GM12874 (cell line): ENCODE measurements around the gene TP53AIP1.

ENCODE experiments used
- TF ChIP-seq, protein P1 (sequence below): IDR thresholded peaks from 2 replicates; pipeline ENCODE4 v1.5.1; 2011; ENCODE audit warnings: low read depth, mild to moderate bottlenecking, control low read depth, low read length, moderate library complexity; ENCODE audit not compliant: insufficient read depth

The TP53AIP1 gene

DNA sequence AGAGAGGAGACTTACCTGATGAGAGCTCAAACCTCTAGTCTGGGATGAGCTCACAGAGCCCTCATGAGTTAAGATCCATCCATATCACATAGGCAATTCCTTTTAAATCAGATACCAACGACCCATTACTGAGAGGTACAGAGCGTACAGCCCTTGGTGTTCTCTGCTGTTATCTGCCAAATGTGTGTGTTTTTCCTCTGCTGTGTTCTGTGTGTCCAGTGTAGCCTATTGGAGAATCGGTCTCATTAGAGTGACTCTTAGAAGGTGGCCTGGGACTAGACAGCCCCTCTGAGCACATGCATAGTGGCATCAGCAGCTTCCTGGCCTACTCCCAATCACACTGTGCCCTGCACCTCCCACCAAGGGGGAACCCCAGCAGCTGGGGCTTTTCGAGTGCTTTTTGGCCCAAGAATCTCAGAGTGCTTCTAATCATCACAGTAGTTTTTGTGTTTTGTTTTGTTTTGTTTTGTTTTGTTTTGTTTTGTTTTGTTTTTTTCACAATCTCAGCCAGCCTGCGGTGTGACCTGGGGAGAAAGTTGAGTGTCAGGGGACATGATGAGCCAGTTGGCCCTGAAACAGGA lies 25.4 kb downstream of the TP53AIP1 start:
- TF ChIP-seq, protein P1, sequence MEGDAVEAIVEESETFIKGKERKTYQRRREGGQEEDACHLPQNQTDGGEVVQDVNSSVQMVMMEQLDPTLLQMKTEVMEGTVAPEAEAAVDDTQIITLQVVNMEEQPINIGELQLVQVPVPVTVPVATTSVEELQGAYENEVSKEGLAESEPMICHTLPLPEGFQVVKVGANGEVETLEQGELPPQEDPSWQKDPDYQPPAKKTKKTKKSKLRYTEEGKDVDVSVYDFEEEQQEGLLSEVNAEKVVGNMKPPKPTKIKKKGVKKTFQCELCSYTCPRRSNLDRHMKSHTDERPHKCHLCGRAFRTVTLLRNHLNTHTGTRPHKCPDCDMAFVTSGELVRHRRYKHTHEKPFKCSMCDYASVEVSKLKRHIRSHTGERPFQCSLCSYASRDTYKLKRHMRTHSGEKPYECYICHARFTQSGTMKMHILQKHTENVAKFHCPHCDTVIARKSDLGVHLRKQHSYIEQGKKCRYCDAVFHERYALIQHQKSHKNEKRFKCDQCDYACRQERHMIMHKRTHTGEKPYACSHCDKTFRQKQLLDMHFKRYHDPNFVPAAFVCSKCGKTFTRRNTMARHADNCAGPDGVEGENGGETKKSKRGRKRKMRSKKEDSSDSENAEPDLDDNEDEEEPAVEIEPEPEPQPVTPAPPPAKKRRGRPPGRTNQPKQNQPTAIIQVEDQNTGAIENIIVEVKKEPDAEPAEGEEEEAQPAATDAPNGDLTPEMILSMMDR, result no peak

DNA sequence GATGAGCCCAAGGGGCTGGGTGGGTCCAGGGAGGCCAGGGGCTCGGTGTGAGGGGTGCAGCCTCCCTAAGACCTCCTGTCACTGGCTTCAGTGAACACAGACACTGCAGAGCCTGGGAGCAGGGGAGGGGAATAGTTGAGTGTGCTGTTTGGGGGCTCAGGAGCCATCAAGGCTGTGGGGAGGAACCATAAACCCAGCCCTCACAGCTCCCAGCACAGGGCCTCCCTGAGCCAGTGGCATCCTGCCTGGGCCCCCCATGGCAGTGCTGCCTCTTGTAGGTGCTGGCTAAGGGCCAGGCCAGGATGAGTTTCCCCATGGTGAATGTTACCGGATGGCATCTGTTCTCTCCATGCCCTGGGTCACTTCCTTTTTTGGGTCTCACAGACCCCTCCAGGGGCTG lies 26.0 kb downstream of the TP53AIP1 start:
- TF ChIP-seq, protein P1, result no peak

DNA sequence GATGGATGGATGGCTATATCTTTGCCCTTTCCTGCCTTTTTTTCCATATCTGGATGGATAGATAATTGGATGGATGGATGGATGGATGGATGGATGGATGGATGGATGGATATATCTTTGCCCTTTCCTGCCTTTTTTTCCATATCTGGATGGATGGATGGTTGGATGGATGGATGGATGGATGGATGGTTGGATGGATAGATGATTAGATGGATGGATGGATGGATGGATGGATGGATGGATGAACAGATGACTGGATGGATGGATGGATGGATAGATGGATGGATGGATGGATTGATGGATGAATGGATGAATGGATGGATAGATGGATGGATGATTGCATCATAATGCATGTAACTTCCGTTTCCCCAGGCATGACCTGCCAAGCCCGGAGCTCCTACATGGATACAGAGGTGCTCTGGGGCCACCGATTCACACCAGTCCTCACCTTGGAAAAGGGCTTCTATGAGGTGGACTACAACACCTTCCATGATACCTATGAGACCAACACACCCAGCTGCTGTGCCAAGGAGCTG lies 26.6 kb downstream of the TP53AIP1 start:
- TF ChIP-seq, protein P1, result no peak

DNA sequence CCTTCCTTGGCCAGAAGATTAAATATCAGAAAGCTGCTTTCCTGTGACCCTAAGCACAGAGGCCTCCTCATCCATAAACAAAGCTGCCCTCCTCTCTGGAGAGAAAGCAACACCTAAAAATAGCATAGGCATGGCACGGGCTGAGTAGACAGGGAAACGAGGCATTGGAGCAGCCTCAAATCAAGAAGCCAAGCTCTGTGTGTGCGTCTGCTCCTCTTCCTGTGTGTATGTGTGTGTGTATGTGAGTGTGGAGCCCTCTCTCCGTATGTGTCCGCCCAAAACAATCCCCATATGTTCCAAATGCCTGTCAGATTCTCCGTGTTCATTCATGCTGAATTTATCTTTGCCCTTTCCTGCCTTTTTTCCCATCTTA lies 27.5 kb downstream of the TP53AIP1 start:
- TF ChIP-seq, protein P1, result no peak

DNA sequence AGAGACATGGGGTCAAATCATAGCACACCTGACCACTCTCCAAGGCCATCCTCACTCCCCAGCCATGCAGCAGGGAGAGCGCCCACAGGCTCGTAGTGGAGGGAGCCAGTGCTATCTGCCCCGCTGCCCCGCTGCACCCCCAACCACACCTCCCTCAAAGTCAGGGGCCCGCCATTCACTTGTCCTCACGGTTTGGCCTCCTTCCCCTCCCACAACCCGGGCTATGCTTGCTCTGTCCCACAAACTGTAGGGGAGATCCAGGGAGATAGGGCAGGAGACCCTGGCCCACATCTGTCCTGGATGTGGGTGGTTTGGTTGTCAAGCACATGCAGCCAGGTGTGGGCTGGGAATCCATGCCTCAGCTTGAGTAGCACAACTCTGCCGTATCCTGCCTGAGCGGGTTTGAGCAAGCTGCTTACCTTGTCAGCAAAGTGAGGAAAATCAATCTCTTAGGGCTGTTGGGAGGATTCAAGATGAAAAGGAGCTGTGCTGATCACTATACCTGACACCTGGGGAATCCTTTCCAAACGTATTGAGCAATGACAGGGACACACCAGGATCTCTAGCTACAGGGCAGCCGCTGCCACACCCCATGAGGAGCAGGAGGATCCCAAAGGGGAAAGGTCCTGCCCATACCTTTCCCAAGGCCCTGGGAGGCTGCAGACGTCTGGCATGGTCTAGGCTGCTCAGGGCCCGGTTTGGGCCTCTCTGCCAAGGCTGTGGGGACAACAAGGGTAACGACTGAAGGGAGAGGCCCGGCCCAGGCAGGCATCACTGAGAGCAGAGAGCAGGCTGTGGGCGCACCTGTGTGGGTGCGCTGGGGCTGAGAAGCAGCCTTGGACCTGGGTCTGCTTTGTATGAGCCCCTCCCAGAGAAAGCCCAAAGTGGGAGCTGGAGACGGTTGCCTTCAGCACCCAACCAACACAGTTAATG lies 28.2 kb downstream of the TP53AIP1 start:
- TF ChIP-seq, protein P1, result no peak

DNA sequence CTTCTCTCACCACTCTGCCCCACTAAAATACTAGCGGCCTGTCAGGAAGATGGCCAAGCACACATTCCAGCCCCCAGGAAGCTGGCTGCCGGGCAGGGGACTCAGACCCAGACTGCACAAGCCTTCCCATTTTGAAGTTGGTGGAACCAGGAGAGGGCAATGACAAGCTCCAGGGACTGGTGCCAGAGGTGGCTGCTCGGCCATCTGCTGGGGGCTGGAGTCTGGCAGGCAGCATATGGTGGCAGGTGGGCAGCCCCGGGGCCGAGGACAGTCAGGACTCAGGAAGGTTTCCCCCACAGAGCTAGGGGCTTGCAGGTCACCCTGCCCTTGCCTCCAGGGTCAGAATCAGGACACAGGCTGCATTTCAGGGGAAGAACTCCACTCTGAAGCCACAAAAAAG lies 28.9 kb downstream of the TP53AIP1 start:
- TF ChIP-seq, protein P1, result no peak

DNA sequence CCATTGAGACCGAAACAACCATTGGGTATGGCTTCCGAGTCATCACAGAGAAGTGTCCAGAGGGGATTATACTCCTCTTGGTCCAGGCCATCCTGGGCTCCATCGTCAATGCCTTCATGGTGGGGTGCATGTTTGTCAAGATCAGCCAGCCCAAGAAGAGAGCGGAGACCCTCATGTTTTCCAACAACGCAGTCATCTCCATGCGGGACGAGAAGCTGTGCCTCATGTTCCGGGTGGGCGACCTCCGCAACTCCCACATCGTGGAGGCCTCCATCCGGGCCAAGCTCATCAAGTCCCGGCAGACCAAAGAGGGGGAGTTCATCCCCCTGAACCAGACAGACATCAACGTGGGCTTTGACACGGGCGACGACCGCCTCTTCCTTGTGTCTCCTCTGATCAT lies 31.0 kb downstream of the TP53AIP1 start:
- TF ChIP-seq, protein P1, result no peak
